Measurements from ENCODE around the gene MAN1C1. TPM values are rescaled to one million over a fixed set of nuclear protein-coding genes. Genes with fewer than 3 reads are reported as not detected.
A peak's percentile ranks its signal among the peaks of the same experiment; 100 is the strongest.
"Not testable (repeated sequence)": the region's sequence is repeated elsewhere in the genome, so short reads cannot be mapped to it uniquely, and the experiment has no call there.

The MAN1C1 gene
- total RNA-seq, 1 donor from 2014 or later: 64.7 TPM

- H3K4me3 Mint-ChIP-seq (ENCODE audit: unreplicated experiment): peak overlapping the region; percentile 11
- H3K27ac Mint-ChIP-seq (ENCODE audit: unreplicated experiment): peak overlapping the region; percentile 93
- TF ChIP-seq, protein P1, sequence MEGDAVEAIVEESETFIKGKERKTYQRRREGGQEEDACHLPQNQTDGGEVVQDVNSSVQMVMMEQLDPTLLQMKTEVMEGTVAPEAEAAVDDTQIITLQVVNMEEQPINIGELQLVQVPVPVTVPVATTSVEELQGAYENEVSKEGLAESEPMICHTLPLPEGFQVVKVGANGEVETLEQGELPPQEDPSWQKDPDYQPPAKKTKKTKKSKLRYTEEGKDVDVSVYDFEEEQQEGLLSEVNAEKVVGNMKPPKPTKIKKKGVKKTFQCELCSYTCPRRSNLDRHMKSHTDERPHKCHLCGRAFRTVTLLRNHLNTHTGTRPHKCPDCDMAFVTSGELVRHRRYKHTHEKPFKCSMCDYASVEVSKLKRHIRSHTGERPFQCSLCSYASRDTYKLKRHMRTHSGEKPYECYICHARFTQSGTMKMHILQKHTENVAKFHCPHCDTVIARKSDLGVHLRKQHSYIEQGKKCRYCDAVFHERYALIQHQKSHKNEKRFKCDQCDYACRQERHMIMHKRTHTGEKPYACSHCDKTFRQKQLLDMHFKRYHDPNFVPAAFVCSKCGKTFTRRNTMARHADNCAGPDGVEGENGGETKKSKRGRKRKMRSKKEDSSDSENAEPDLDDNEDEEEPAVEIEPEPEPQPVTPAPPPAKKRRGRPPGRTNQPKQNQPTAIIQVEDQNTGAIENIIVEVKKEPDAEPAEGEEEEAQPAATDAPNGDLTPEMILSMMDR (IDR thresholded peaks at IDR 0.05): no peak
- H3K9me3 Mint-ChIP-seq (ENCODE audit: unreplicated experiment): no peaks in the 10 kb centered on the region
- peaks cover 8% of the 10 kb centered on the region for H3K36me3 Mint-ChIP-seq (ENCODE audit: unreplicated experiment)
- DNase-seq (ENCODE audit: extremely low spot score, unreplicated experiment): no peak
- H3K27me3 Mint-ChIP-seq (ENCODE audit: unreplicated experiment): no peaks in the 10 kb centered on the region
- H3K4me1 Mint-ChIP-seq (ENCODE audit: unreplicated experiment): peaks cover 60% of the 10 kb centered on the region
Measured at GRCh38 chr1:25694167-25695007, 77.8 kb downstream of the MAN1C1 start.

DNA sequence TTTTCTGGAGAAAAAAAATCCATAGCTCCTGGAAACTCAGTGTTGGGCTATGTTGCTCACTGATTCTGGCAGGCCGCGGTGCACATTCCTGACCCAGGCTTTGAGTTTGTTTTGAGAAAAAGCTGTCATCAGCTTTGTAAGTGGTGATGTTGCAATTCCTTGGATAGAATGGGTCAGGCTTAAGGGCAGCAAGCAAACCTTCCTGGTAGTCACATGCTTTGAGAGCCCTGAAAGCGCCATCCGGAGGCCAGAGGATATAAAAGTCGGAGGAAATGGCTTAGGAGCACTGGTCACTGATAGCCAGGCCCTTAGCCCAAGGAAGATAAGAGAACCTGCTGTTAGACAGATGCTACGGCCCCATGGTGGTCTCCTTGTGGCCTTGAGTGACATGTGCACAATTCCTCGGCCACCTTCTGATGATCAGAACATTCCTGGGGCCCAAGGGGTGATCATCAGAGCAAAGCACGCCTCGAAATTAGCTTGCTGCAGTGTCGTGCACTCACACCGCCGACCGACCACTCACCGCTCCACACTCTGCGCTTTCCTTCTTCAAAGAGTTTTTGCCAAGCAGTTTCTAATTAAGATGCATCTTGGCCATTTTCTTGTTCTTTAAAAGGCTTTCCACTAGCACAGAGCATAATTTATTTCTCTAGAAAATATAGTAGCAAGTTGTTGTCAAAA is 78.6 kb downstream of the MAN1C1 start:
- no peaks in the 10 kb centered on the region for H3K27me3 Mint-ChIP-seq (ENCODE audit: unreplicated experiment)
- H3K9me3 Mint-ChIP-seq (ENCODE audit: unreplicated experiment): no peaks in the 10 kb centered on the region
- TF ChIP-seq, protein P1 (IDR thresholded peaks at IDR 0.05): peak; percentile 42
- peak overlapping the region; percentile 93 for H3K27ac Mint-ChIP-seq (ENCODE audit: unreplicated experiment)
- DNase-seq (ENCODE audit: extremely low spot score, unreplicated experiment): no peak
- H3K4me3 Mint-ChIP-seq (ENCODE audit: unreplicated experiment): peak overlapping the region; percentile 30
- H3K4me1 Mint-ChIP-seq (ENCODE audit: unreplicated experiment): peaks cover 68% of the 10 kb centered on the region
- H3K36me3 Mint-ChIP-seq (ENCODE audit: unreplicated experiment): peaks cover 8% of the 10 kb centered on the region

GRCh38 chr1:25695771-25696311 is 79.2 kb downstream of the MAN1C1 start:
- DNase-seq (ENCODE audit: extremely low spot score, unreplicated experiment): no peak
- Mint-ChIP-seq H3K27ac (ENCODE audit: unreplicated experiment) (peak overlapping the region; percentile 93), H3K4me3 (ENCODE audit: unreplicated experiment) (peak overlapping the region; percentile 33), H3K4me1 (ENCODE audit: unreplicated experiment) (peaks cover 74% of the 10 kb centered on the region), H3K27me3 (ENCODE audit: unreplicated experiment) (no peaks in the 10 kb centered on the region), H3K36me3 (ENCODE audit: unreplicated experiment) (peaks cover 5% of the 10 kb centered on the region), H3K9me3 (ENCODE audit: unreplicated experiment) (no peaks in the 10 kb centered on the region)
- TF ChIP-seq, protein P1 (IDR thresholded peaks at IDR 0.05): no peak

DNA sequence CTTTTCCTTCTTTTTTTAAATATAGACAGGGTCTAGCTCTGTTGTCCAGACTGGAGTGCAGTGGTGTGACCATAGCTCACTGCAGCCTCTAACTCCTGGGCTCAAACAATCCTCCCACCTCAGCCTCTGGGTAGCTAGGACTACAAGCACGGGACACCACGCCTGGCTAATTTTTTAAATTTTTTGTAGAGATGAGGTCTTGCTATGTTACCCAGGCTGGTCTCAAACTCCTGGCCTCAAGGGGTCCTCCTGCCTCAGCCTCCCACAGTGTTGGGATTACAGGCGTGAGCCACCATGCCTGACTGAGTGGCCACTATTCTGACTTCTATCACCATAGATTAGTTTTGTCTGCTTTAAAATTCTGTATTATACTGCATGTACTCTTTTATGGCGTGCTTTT is 80.1 kb downstream of the MAN1C1 start:
- H3K9me3 Mint-ChIP-seq (ENCODE audit: unreplicated experiment); DNase-seq (ENCODE audit: extremely low spot score, unreplicated experiment); H3K27me3 Mint-ChIP-seq (ENCODE audit: unreplicated experiment); H3K36me3 Mint-ChIP-seq (ENCODE audit: unreplicated experiment): not testable (repeated sequence)
- H3K4me1 Mint-ChIP-seq (ENCODE audit: unreplicated experiment): peaks cover 75% of the 10 kb centered on the region
- peak overlapping the region; percentile 93 for H3K27ac Mint-ChIP-seq (ENCODE audit: unreplicated experiment)
- H3K4me3 Mint-ChIP-seq (ENCODE audit: unreplicated experiment): peak overlapping the region; percentile 10

GRCh38 chr1:25697435-25698217 is 81.0 kb downstream of the MAN1C1 start:
- H3K4me1 Mint-ChIP-seq (ENCODE audit: unreplicated experiment): peaks cover 78% of the 10 kb centered on the region
- TF ChIP-seq, protein P1 (IDR thresholded peaks at IDR 0.05): no peak
- DNase-seq (ENCODE audit: extremely low spot score, unreplicated experiment): no peak
- no peaks in the 10 kb centered on the region for H3K9me3 Mint-ChIP-seq (ENCODE audit: unreplicated experiment)
- H3K27ac Mint-ChIP-seq (ENCODE audit: unreplicated experiment): peak overlapping the region; percentile 93
- H3K4me3 Mint-ChIP-seq (ENCODE audit: unreplicated experiment): no peak overlapping the region
- no peaks in the 10 kb centered on the region for H3K27me3 Mint-ChIP-seq (ENCODE audit: unreplicated experiment)
- H3K36me3 Mint-ChIP-seq (ENCODE audit: unreplicated experiment): peaks cover 2% of the 10 kb centered on the region

All from osteocyte (in vitro differentiated cells).